Activated naive CD8-positive, alpha-beta T cell (primary cell): Measurements from ENCODE around the gene SSC4D.
A peak's percentile ranks its signal among the peaks of the same experiment; 100 is the strongest.
"Not testable (repeated sequence)": the region's sequence is repeated elsewhere in the genome, so short reads cannot be mapped to it uniquely, and the experiment has no call there.

Experiments used
- H3K27ac Mint-ChIP-seq: one replicate; pipeline ENCODE4 v1.8.0; 2021; ENCODE audit warnings: mixed read lengths
- H3K27me3 Mint-ChIP-seq: one replicate; pipeline ENCODE4 v1.8.0; 2021; ENCODE audit warnings: mixed read lengths
- H3K36me3 Mint-ChIP-seq: one replicate; pipeline ENCODE4 v1.8.0; 2021; ENCODE audit warnings: mixed read lengths
- H3K4me1 Mint-ChIP-seq: one replicate; pipeline ENCODE4 v1.8.0; 2021; ENCODE audit warnings: low read depth, mixed read lengths
- H3K4me3 Mint-ChIP-seq: one replicate; pipeline ENCODE4 v1.8.0; 2021; ENCODE audit warnings: mild to moderate bottlenecking, mixed read lengths
- H3K9me3 Mint-ChIP-seq: one replicate; pipeline ENCODE4 v1.8.0; 2021; ENCODE audit warnings: low read depth, mixed read lengths

SSC4D gene

GRCh38 chr7:76400248-76400647 is 9.2 kb downstream of the SSC4D start:
- H3K27ac Mint-ChIP-seq = no peak overlapping the region
- no peaks in the 10 kb centered on the region for H3K27me3 Mint-ChIP-seq
- no peaks in the 10 kb centered on the region for H3K9me3 Mint-ChIP-seq
- H3K4me3 Mint-ChIP-seq = no peak overlapping the region
- peaks cover 19% of the 10 kb centered on the region for H3K4me1 Mint-ChIP-seq
- no peaks in the 10 kb centered on the region for H3K36me3 Mint-ChIP-seq

DNA sequence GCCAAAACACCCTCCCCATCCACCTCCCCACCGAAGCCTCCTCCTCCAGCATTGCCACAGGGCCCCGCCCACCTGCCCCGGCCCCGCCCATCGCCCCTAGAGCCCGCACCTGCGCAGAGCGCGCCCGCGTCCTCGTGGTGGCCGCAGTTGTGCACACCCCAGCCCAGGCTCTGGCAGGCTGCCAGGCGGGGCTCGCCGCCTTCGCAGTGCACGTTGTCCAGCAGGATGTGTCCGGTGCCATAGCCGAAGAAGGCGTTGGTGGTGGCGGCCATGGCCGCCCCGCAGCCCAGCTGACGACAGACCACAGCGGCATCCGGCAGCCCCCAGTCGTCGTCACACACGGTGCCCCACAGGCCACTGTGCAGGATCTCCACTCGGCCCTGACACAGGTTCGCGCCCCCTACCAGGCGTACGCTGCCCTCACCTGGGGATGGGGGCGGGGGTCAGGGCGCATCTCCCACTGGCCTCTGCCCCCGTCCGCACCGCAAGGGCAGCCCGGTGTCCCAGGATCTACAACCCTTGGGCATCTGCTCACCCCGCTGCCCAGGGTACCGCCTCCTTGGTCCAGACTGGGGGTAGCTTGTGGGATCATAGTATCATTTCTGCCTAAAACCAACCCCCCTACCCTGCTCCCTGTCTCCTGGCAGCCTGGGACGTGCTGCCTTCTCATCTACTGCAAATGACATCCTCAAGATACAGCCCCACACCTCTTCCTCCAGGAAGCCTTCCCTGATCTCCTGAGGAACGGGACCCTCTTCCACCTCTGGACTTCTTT is 11.9 kb downstream of the SSC4D start:
- peak overlapping the region; percentile 93 for H3K27ac Mint-ChIP-seq
- H3K4me3 Mint-ChIP-seq = peak overlapping the region; percentile 92
- no peaks in the 10 kb centered on the region for H3K36me3 Mint-ChIP-seq

GRCh38 chr7:76396864-76397263 is 12.6 kb downstream of the SSC4D start:
- H3K27me3 Mint-ChIP-seq = no peaks in the 10 kb centered on the region
- H3K9me3 Mint-ChIP-seq = no peaks in the 10 kb centered on the region
- no peak overlapping the region for H3K27ac Mint-ChIP-seq
- H3K4me1 Mint-ChIP-seq = peaks cover 23% of the 10 kb centered on the region
- no peaks in the 10 kb centered on the region for H3K36me3 Mint-ChIP-seq
- H3K4me3 Mint-ChIP-seq = peak overlapping the region; percentile 71

More for the DNA sequence above, 11.9 kb downstream of the SSC4D start:
- H3K9me3 Mint-ChIP-seq = no peaks in the 10 kb centered on the region
- H3K27me3 Mint-ChIP-seq = no peaks in the 10 kb centered on the region
- peaks cover 21% of the 10 kb centered on the region for H3K4me1 Mint-ChIP-seq

GRCh38 chr7:76395965-76396726 is 13.4 kb downstream of the SSC4D start:
- Mint-ChIP-seq H3K27ac (peak overlapping the region; percentile 34), H3K27me3 (no peaks in the 10 kb centered on the region), H3K4me1 (peaks cover 22% of the 10 kb centered on the region), H3K36me3 (no peaks in the 10 kb centered on the region), H3K9me3 (no peaks in the 10 kb centered on the region), H3K4me3 (peak overlapping the region; percentile 71)

GRCh38 chr7:76395605-76395964 is 13.9 kb downstream of the SSC4D start:
- not testable (repeated sequence) for H3K27me3 Mint-ChIP-seq, H3K9me3 Mint-ChIP-seq, H3K4me3 Mint-ChIP-seq, H3K36me3 Mint-ChIP-seq, H3K27ac Mint-ChIP-seq
- peaks cover 20% of the 10 kb centered on the region for H3K4me1 Mint-ChIP-seq

DNA sequence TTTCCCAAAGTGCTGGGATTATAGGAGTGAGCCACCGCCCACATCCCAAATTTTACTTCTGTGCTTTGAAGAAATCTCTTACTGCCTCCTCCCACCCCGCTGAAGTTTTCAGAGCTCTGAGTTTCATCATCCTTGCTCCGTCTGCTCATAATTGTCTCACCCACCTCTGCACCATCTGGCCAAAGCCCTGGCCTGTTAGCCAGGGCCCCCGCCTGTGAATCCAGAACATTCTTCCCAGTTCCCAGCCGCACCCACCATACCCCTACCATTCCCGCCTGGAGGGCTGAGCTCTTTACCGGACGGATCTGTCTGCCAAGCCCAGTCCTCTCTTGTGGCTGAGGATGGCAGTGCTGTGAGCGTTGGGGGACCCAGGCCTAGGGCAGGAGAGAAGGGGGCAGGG is 14.5 kb downstream of the SSC4D start:
- Mint-ChIP-seq H3K4me3 (no peak overlapping the region), H3K36me3 (no peaks in the 10 kb centered on the region), H3K4me1 (peaks cover 20% of the 10 kb centered on the region), H3K27ac (no peak overlapping the region), H3K9me3 (no peaks in the 10 kb centered on the region), H3K27me3 (no peaks in the 10 kb centered on the region)

GRCh38 chr7:76393116-76394031 is 16.1 kb downstream of the SSC4D start:
- Mint-ChIP-seq H3K4me3 (peak overlapping the region; percentile 88), H3K4me1 (peaks cover 17% of the 10 kb centered on the region), H3K9me3 (no peaks in the 10 kb centered on the region), H3K36me3 (no peaks in the 10 kb centered on the region), H3K27me3 (no peaks in the 10 kb centered on the region), H3K27ac (peak overlapping the region; percentile 98)

DNA sequence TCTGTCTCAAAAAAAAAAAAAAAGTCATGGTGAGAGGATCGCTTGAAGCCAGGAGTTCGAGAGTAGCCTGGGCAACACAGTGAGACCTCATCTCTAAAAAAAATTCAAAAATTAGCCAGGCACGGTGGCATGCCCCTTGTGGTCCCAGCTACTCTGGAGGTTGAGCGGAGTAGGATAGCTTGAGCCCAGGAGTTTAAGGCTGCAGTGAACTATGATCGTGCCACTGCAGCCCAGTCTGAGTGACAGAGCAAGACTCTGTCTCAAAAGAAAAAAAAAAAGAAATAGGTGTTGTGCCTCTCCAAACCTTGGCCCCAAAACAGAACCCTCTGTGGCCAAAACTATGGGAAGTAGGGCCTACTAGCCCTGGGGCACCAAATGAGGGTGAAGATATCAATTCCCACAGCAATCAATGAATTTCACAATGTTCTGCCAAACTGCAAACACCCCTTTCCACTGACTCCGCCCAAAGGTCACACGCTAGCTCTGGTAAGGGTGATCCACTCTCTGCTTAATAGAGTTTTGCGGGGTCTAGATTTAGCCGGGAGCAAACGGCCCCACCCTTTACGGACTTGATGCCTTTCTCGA is 16.9 kb downstream of the SSC4D start:
- peak overlapping the region; percentile 98 for H3K27ac Mint-ChIP-seq
- no peaks in the 10 kb centered on the region for H3K36me3 Mint-ChIP-seq
- no peaks in the 10 kb centered on the region for H3K9me3 Mint-ChIP-seq

GRCh38 chr7:76390092-76390491 is 19.4 kb downstream of the SSC4D start:
- Mint-ChIP-seq H3K9me3 (no peaks in the 10 kb centered on the region), H3K36me3 (no peaks in the 10 kb centered on the region), H3K27me3 (no peaks in the 10 kb centered on the region), H3K4me3 (no peak overlapping the region), H3K4me1 (peaks cover 8% of the 10 kb centered on the region), H3K27ac (no peak overlapping the region)

More for the DNA sequence above, 16.9 kb downstream of the SSC4D start:
- Mint-ChIP-seq H3K27me3 (no peaks in the 10 kb centered on the region), H3K4me1 (peaks cover 13% of the 10 kb centered on the region), H3K4me3 (peak overlapping the region; percentile 88)

DNA sequence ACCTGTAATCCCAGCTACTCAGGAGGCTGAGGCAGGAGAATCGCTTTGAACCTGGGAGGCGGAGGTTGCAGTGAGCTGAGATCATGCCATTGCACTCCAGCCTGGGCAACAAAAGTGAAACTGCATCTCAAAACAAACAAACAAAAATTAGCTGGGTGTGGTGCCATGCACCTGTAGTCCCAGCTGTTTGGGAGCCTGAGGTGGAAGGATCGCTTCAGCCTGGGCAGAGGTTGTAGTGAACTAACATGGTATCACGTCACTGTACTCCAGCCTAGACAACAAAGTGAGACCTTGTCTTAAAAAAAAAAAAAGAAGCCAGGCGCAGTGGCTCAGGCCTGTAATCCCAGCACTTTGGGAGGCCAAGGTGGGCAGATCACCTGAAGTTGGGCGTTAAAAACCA is 21.7 kb downstream of the SSC4D start:
- not testable (repeated sequence) for H3K27ac Mint-ChIP-seq

DNA sequence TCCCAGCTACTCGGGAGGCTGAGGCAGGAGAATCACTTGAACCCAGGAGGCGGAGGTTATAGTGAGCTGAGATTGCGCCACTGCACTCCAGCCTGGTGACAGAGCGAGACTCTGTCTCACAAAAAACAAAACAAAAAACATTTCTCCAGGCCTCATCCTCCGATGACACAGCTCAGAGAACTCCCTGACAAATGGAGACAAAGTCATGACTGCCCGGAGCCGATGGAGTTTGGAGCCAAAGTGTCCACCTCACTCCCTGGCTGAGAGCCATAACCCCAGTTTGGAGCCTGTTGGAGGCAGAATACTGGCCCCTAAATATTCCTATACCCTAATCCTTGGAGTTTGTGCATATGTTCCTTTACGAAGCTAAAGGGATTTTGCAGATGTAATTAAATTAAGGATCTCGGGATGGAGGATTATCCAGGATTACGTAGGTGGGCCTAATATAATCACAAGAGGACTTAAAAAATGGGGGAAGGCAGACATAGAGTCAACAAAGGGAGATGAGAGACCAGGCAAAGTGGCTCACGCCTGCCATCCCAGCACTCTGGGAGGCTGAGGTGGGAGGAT is 22.7 kb downstream of the SSC4D start:
- H3K36me3 Mint-ChIP-seq = no peaks in the 10 kb centered on the region
- H3K4me3 Mint-ChIP-seq = no peak overlapping the region
- no peak overlapping the region for H3K27ac Mint-ChIP-seq
- H3K4me1 Mint-ChIP-seq = no peaks in the 10 kb centered on the region
- no peaks in the 10 kb centered on the region for H3K27me3 Mint-ChIP-seq
- H3K9me3 Mint-ChIP-seq = no peaks in the 10 kb centered on the region

More for the DNA sequence above, 21.7 kb downstream of the SSC4D start:
- H3K4me1 Mint-ChIP-seq, H3K27me3 Mint-ChIP-seq, H3K9me3 Mint-ChIP-seq, H3K4me3 Mint-ChIP-seq, H3K36me3 Mint-ChIP-seq: not testable (repeated sequence)

GRCh38 chr7:76383089-76383944 is 26.2 kb downstream of the SSC4D start:
- peaks cover 7% of the 10 kb centered on the region for H3K4me1 Mint-ChIP-seq
- no peaks in the 10 kb centered on the region for H3K36me3 Mint-ChIP-seq
- H3K27ac Mint-ChIP-seq = no peak overlapping the region
- no peaks in the 10 kb centered on the region for H3K9me3 Mint-ChIP-seq
- no peak overlapping the region for H3K4me3 Mint-ChIP-seq
- no peaks in the 10 kb centered on the region for H3K27me3 Mint-ChIP-seq

DNA sequence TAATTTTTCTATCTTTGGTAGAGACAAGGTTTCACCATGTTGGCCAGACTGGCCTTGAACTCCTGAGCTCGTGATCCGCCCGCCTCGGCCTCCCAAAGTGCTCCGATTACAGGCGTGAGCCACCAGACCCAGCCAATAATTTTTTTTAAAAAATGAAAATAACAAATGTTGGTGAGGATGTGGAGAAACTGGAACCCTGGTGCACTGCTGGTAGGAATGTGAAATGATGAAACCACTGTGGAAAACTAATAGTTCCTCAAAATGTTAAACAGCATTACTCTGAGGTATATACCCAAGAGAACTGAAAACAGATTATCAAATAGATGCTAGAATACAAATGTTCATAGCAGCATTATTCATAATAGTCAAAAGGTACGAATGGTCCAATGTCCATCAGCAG is 27.7 kb downstream of the SSC4D start:
- Mint-ChIP-seq H3K4me1 (peaks cover 7% of the 10 kb centered on the region), H3K27ac (no peak overlapping the region), H3K27me3 (no peaks in the 10 kb centered on the region), H3K4me3 (no peak overlapping the region), H3K9me3 (no peaks in the 10 kb centered on the region), H3K36me3 (no peaks in the 10 kb centered on the region)

GRCh38 chr7:76380623-76380966 is 28.9 kb downstream of the SSC4D start:
- Mint-ChIP-seq H3K4me3 (peak overlapping the region; percentile 69), H3K27me3 (no peaks in the 10 kb centered on the region), H3K27ac (peak overlapping the region; percentile 50), H3K9me3 (no peaks in the 10 kb centered on the region), H3K4me1 (peaks cover 7% of the 10 kb centered on the region), H3K36me3 (no peaks in the 10 kb centered on the region)
